ENCODE measurements around the gene GMDS. TPM values are rescaled to one million over a fixed set of nuclear protein-coding genes. Genes with fewer than 3 reads are reported as not detected.

The GMDS gene
- polyA plus RNA-seq, 1 of the 3 experiments (the other 2 are of a cell fraction), result 12.3 TPM

GRCh38 chr6:2157441-2158127 lies 87.8 kb downstream of the GMDS start:
- POLR2A ChIA-PET, result no interaction called here
- TF ChIP-seq TAF1 (IDR thresholded peaks at IDR 0.05; ENCODE audit: borderline replicate concordance, low read depth, low read length) (no peak), JUND (IDR thresholded peaks at IDR 0.05) (0 out of 2 replicates have a peak, but pooled peaks have one; percentile 14), POLR2AphosphoS5 (IDR thresholded peaks at IDR 0.05; ENCODE audit: low read depth, low read length) (no peak), TEAD4 (IDR thresholded peaks at IDR 0.05; ENCODE audit: borderline replicate concordance, insufficient read depth) (0 out of 2 replicates have a peak, but pooled peaks have one; percentile 32), CHD2 (IDR thresholded peaks at IDR 0.05; ENCODE audit: low read length, partially characterized antibody) (no peak), RAD21 (IDR thresholded peaks at IDR 0.05; ENCODE audit: low read length) (no peak), SMC3 (IDR thresholded peaks at IDR 0.05; ENCODE audit: low read depth, low read length) (no peak), FOSL2 (IDR thresholded peaks at IDR 0.05; ENCODE audit: borderline replicate concordance, low read depth) (peak; percentile 32; the same call in 1 of the 2 replicates), SIN3A (IDR thresholded peaks at IDR 0.05; ENCODE audit: borderline replicate concordance, low read depth, low read length) (no peak), RXRA (IDR thresholded peaks at IDR 0.05; ENCODE audit: borderline replicate concordance, low read depth) (no peak), RFX5 (IDR thresholded peaks at IDR 0.05; ENCODE audit: low read length) (no peak), GATA2 (CRISPR knock-in tag; IDR thresholded peaks at IDR 0.05) (no peak), IRF3 (IDR thresholded peaks at IDR 0.05; ENCODE audit: low read depth, low read length) (no peak), CTCF (IDR thresholded peaks at IDR 0.05) (no peak), ELF1 (IDR thresholded peaks at IDR 0.05) (no peak), FOXM1 (IDR thresholded peaks at IDR 0.05; ENCODE audit: low read depth) (no peak), ZBTB33 (IDR thresholded peaks at IDR 0.05; ENCODE audit: borderline replicate concordance, low read depth) (no peak), PBX3 (IDR thresholded peaks at IDR 0.05) (0 out of 2 replicates have a peak, but pooled peaks have one; percentile 4), YY1 (IDR thresholded peaks at IDR 0.05; ENCODE audit: low read depth) (no peak), NFIC (IDR thresholded peaks at IDR 0.05; ENCODE audit: borderline replicate concordance) (peak; percentile 57; the same call in 1 of the 2 replicates), MEF2A (IDR thresholded peaks at IDR 0.05; ENCODE audit: borderline replicate concordance, low read depth) (no peak), NRF1 (IDR thresholded peaks at IDR 0.05; ENCODE audit: low read depth, low read length) (no peak), REST (IDR thresholded peaks at IDR 0.05; ENCODE audit: low read depth, low read length) (no peak), EZH2phosphoT487 (IDR thresholded peaks at IDR 0.05; ENCODE audit: borderline replicate concordance, low read depth) (no peak)

More at GRCh38 chr6:2157441-2158127, 87.8 kb downstream of the GMDS start:
- H3K9me2 ChIP-seq, result no peaks in the 10 kb centered on the region
- H3K4me1 ChIP-seq (ENCODE audit: control insufficient read depth in 1 of 2, insufficient read depth in 2 of 2, low read depth in 1 of 2, low read length in 1 of 2), result peaks cover 3 to 17% of the 10 kb centered on the region in 2 experiments
- CTCF ChIA-PET, result interaction anchor here (1.5 kb wide), 1 partner anchor 12 kb away, joined by 3 read pairs; no protein-coding TSS in a partner anchor
- peak overlapping the region; percentile 47 to 65 for H3K27ac ChIP-seq (ENCODE audit: low read depth in 2 of 2, low read length in 1 of 2)
- DNase-seq, result no peak
- H3K4me3 ChIP-seq (ENCODE audit: low read depth in 2 of 2, low read length in 1 of 2), result no peak overlapping the region
- H3K36me3 ChIP-seq (replicated peaks in 1 of 2; ENCODE audit: control insufficient read depth in 1 of 2, insufficient read depth in 2 of 2, low read length in 1 of 2), result no peaks in the 10 kb centered on the region
- H3K27me3 ChIP-seq (ENCODE audit: insufficient read depth), result no peaks in the 10 kb centered on the region
- no peak overlapping the region for H3K9ac ChIP-seq
- H2AFZ ChIP-seq (ENCODE audit: low read depth), result no peak overlapping the region
- H3F3A ChIP-seq (replicated peaks; ENCODE audit: insufficient read depth), result peaks cover 22% of the 10 kb centered on the region
- WGBS (ENCODE audit: low lambda C conversion rate), result 19% methylated on average over 1 of the region's 1 CpG
- no peak overlapping the region; the same call in 1 of the 2 replicates for H3K4me2 ChIP-seq
- no peaks in the 10 kb centered on the region for H3K79me2 ChIP-seq (ENCODE audit: insufficient read depth)
- H4K20me1 ChIP-seq (ENCODE audit: insufficient read depth), result no peaks in the 10 kb centered on the region
- no peaks in the 10 kb centered on the region for H3K9me3 ChIP-seq

Data from SK-N-SH (cell line).